K562 (cell line): ENCODE results near the gene UBE2K. TPM values are rescaled to one million over a fixed set of nuclear protein-coding genes. Genes with fewer than 3 reads are reported as not detected.

ENCODE experiments used
- GABPB1 ChIP-seq: sonication (generic); formaldehyde crosslinking; IDR thresholded peaks from 2 replicates; pipeline ENCODE4 v1.8.0; 2022; ENCODE audit warnings: mild to moderate bottlenecking, missing genetic modification reagents
- NFIC ChIP-seq: fragments of 450-650 bp; IDR thresholded peaks from 2 replicates; pipeline ENCODE4 v1.6.1; 2017; ENCODE audit warnings: mild to moderate bottlenecking, inconsistent platforms
- ZNF12 ChIP-seq: sonication (generic); formaldehyde crosslinking; IDR thresholded peaks from 2 replicates; pipeline ENCODE4 v1.4.0; 2020; ENCODE audit warnings: mild to moderate bottlenecking, missing genetic modification reagents
- ZNF431 ChIP-seq: sonication (generic); formaldehyde crosslinking; IDR thresholded peaks from 2 replicates; pipeline ENCODE4 v1.8.0; 2022; ENCODE audit warnings: mild to moderate bottlenecking, missing genetic modification reagents
- polyA plus RNA-seq, 8 experiments: library from polyadenylated mRNA; depleted of rRNA in 4 of 8; stranded (reverse) in 5 of 8; unstranded in 3 of 8; fragments of >200 nt; fragmentation: Nextera tagmentation in 2 of 8; fragmentation: Illumina TruSeq in 1 of 8; extraction: Ambion mirVana in 2 of 8; extraction: Trizol in 1 of 8; gene quantifications; 2 replicates each; pipeline versions ENCODE4 v1.2.1 to v1.2.3, GENCODE V29; 2011 to 2014; ENCODE audit warnings: inconsistent platforms in 1 of 8, missing spikeins in 1 of 8
- total RNA-seq, 7 experiments: library from RNA; depleted of rRNA in 6 of 7; stranded (reverse); fragments of >200 nt in 6 of 7; fragmentation: Illumina TruSeq in 2 of 7; extraction: Trizol in 2 of 7; gene quantifications; 2 replicates each; pipeline versions ENCODE4 v1.2.1 to v1.2.3, GENCODE V29; 2011 to 2021; ENCODE audit warnings: low replicate concordance in 1 of 7
- TF ChIP-seq, protein P1 (sequence below): fragments of 450-650 bp; IDR thresholded peaks from 2 replicates; pipeline ENCODE4 v1.6.1; 2017; ENCODE audit warnings: antibody characterized with exemption, mild to moderate bottlenecking
- TF ChIP-seq, protein P2 (sequence below), 2 experiments: IDR thresholded peaks; 2 replicates each; pipeline ENCODE4 v1.6.1; 2011; ENCODE audit warnings: borderline replicate concordance in 1 of 2, control low read depth in 1 of 2, low read depth in 1 of 2, low read length in 1 of 2, mild to moderate bottlenecking in 1 of 2, mixed read lengths in 1 of 2, moderate library complexity in 1 of 2; ENCODE audit not compliant: insufficient read depth in 1 of 2, insufficient read length in 1 of 2, poor library complexity in 1 of 2, severe bottlenecking in 1 of 2; ENCODE audit errors: extremely low read depth in 1 of 2
- TF ChIP-seq, protein P3 (sequence below): sonication (generic); formaldehyde crosslinking; IDR thresholded peaks from 2 replicates; pipeline ENCODE4 v1.8.0; 2023; ENCODE audit warnings: missing genetic modification reagents, mild to moderate bottlenecking, borderline replicate concordance
- TF ChIP-seq, protein P4 (sequence below), 2 experiments: fragments of 450-650 bp; IDR thresholded peaks; 2 replicates each; pipeline ENCODE4 v1.6.1; 2016
- TF ChIP-seq, protein P5 (sequence below): IDR thresholded peaks from 3 replicates; pipeline ENCODE4 v1.6.1; 2011; ENCODE audit warnings: borderline replicate concordance, mild to moderate bottlenecking, moderate library complexity; ENCODE audit not compliant: insufficient read length; ENCODE audit errors: extremely low read depth

Gene UBE2K
- total and polyA plus RNA-seq, 9 of the 15 experiments (the other 6 are each of a cell fraction or from before 2014, with no cell fraction given) = 29.8 to 190 (median 62.6) TPM

DNA sequence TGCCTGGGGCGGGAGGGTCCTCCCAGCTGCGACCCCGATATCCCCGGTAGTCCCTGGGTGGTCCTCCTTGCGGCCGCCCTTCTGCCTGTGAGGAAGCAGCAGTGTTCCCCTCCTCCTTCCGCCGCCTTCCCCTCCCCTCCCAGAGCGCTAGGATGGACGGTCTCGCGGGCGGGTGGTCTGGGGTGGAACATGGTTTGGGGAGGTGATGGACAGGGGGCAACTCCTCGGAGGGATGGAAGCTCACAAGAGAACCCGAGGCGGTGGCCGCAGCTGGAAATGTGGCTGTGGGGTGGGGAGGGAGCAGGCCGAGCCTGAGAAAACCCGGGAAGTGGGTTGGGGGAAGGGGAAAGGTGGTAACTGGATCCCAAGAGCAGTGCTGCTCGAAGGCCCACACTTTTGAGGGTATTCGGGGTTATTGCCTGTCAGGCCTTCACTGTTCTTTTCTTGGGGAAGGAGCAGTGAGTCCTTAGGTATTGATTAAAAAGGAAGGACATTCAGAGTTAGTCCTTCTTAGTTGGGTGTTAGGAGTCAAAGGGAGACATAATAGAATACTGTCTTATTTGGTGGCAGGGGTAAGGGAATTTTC lies 581 bp downstream of the UBE2K start (continued):
- TF ChIP-seq ZNF12 (CRISPR knock-in tag) (peak; percentile 36; the same call in 1 of the 2 replicates), GABPB1 (peak; percentile 73; the same call in 1 of the 2 replicates), NFIC (0 out of 2 replicates have a peak, but pooled peaks have one; percentile 1), ZNF431 (CRISPR knock-in tag) (0 out of 2 replicates have a peak, but pooled peaks have one; percentile 52)
- TF ChIP-seq, protein P1, sequence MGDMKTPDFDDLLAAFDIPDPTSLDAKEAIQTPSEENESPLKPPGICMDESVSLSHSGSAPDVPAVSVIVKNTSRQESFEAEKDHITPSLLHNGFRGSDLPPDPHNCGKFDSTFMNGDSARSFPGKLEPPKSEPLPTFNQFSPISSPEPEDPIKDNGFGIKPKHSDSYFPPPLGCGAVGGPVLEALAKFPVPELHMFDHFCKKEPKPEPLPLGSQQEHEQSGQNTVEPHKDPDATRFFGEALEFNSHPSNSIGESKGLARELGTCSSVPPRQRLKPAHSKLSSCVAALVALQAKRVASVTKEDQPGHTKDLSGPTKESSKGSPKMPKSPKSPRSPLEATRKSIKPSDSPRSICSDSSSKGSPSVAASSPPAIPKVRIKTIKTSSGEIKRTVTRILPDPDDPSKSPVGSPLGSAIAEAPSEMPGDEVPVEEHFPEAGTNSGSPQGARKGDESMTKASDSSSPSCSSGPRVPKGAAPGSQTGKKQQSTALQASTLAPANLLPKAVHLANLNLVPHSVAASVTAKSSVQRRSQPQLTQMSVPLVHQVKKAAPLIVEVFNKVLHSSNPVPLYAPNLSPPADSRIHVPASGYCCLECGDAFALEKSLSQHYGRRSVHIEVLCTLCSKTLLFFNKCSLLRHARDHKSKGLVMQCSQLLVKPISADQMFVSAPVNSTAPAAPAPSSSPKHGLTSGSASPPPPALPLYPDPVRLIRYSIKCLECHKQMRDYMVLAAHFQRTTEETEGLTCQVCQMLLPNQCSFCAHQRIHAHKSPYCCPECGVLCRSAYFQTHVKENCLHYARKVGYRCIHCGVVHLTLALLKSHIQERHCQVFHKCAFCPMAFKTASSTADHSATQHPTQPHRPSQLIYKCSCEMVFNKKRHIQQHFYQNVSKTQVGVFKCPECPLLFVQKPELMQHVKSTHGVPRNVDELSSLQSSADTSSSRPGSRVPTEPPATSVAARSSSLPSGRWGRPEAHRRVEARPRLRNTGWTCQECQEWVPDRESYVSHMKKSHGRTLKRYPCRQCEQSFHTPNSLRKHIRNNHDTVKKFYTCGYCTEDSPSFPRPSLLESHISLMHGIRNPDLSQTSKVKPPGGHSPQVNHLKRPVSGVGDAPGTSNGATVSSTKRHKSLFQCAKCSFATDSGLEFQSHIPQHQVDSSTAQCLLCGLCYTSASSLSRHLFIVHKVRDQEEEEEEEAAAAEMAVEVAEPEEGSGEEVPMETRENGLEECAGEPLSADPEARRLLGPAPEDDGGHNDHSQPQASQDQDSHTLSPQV = no peak
- TF ChIP-seq, protein P2, sequence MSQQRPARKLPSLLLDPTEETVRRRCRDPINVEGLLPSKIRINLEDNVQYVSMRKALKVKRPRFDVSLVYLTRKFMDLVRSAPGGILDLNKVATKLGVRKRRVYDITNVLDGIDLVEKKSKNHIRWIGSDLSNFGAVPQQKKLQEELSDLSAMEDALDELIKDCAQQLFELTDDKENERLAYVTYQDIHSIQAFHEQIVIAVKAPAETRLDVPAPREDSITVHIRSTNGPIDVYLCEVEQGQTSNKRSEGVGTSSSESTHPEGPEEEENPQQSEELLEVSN (IDR thresholded peaks at IDR 0.05; ENCODE audit: borderline replicate concordance in 1 of 2, extremely low read depth in 1 of 2, insufficient read depth in 1 of 2, insufficient read length in 1 of 2, low read depth in 1 of 2, low read length in 1 of 2, poor library complexity in 1 of 2, severe bottlenecking in 1 of 2) = peak in 1 of 2 experiments; percentile 15
- TF ChIP-seq, protein P3, sequence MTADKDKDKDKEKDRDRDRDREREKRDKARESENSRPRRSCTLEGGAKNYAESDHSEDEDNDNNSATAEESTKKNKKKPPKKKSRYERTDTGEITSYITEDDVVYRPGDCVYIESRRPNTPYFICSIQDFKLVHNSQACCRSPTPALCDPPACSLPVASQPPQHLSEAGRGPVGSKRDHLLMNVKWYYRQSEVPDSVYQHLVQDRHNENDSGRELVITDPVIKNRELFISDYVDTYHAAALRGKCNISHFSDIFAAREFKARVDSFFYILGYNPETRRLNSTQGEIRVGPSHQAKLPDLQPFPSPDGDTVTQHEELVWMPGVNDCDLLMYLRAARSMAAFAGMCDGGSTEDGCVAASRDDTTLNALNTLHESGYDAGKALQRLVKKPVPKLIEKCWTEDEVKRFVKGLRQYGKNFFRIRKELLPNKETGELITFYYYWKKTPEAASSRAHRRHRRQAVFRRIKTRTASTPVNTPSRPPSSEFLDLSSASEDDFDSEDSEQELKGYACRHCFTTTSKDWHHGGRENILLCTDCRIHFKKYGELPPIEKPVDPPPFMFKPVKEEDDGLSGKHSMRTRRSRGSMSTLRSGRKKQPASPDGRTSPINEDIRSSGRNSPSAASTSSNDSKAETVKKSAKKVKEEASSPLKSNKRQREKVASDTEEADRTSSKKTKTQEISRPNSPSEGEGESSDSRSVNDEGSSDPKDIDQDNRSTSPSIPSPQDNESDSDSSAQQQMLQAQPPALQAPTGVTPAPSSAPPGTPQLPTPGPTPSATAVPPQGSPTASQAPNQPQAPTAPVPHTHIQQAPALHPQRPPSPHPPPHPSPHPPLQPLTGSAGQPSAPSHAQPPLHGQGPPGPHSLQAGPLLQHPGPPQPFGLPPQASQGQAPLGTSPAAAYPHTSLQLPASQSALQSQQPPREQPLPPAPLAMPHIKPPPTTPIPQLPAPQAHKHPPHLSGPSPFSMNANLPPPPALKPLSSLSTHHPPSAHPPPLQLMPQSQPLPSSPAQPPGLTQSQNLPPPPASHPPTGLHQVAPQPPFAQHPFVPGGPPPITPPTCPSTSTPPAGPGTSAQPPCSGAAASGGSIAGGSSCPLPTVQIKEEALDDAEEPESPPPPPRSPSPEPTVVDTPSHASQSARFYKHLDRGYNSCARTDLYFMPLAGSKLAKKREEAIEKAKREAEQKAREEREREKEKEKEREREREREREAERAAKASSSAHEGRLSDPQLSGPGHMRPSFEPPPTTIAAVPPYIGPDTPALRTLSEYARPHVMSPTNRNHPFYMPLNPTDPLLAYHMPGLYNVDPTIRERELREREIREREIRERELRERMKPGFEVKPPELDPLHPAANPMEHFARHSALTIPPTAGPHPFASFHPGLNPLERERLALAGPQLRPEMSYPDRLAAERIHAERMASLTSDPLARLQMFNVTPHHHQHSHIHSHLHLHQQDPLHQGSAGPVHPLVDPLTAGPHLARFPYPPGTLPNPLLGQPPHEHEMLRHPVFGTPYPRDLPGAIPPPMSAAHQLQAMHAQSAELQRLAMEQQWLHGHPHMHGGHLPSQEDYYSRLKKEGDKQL = peak; percentile 49; the same call in 1 of the 2 replicates
- TF ChIP-seq, protein P4, sequence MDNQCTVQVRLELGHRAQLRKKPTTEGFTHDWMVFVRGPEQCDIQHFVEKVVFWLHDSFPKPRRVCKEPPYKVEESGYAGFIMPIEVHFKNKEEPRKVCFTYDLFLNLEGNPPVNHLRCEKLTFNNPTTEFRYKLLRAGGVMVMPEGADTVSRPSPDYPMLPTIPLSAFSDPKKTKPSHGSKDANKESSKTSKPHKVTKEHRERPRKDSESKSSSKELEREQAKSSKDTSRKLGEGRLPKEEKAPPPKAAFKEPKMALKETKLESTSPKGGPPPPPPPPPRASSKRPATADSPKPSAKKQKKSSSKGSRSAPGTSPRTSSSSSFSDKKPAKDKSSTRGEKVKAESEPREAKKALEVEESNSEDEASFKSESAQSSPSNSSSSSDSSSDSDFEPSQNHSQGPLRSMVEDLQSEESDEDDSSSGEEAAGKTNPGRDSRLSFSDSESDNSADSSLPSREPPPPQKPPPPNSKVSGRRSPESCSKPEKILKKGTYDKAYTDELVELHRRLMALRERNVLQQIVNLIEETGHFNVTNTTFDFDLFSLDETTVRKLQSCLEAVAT (IDR thresholded peaks at IDR 0.05) = peak; percentile 12 to 21; a peak in 2 of 4 replicates
- TF ChIP-seq, protein P5, sequence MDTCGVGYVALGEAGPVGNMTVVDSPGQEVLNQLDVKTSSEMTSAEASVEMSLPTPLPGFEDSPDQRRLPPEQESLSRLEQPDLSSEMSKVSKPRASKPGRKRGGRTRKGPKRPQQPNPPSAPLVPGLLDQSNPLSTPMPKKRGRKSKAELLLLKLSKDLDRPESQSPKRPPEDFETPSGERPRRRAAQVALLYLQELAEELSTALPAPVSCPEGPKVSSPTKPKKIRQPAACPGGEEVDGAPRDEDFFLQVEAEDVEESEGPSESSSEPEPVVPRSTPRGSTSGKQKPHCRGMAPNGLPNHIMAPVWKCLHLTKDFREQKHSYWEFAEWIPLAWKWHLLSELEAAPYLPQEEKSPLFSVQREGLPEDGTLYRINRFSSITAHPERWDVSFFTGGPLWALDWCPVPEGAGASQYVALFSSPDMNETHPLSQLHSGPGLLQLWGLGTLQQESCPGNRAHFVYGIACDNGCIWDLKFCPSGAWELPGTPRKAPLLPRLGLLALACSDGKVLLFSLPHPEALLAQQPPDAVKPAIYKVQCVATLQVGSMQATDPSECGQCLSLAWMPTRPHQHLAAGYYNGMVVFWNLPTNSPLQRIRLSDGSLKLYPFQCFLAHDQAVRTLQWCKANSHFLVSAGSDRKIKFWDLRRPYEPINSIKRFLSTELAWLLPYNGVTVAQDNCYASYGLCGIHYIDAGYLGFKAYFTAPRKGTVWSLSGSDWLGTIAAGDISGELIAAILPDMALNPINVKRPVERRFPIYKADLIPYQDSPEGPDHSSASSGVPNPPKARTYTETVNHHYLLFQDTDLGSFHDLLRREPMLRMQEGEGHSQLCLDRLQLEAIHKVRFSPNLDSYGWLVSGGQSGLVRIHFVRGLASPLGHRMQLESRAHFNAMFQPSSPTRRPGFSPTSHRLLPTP = no peak
